GM10248 (cell line): Measurements from ENCODE around the gene PRDX6.
"Not testable (repeated sequence)": the region's sequence is repeated elsewhere in the genome, so short reads cannot be mapped to it uniquely, and the experiment has no call there.

ENCODE experiments used
- CTCF ChIA-PET: fragments of 300-600 bp; sonication (Branson Sonifier 250); formaldehyde crosslinking; extraction: SDS; loops from one replicate; lab custom pipeline; 2021; ENCODE audit warnings: antibody characterized with exemption; lab: Yijun Ruan, JAX
- POLR2A ChIA-PET: fragments of 350-650 bp; sonication (Branson Sonifier 250); formaldehyde crosslinking; extraction: SDS; loops from one replicate; lab custom pipeline; 2020; ENCODE audit warnings: antibody characterized with exemption; lab: Yijun Ruan, JAX
- DNase-seq: peaks from one replicate; pipeline ENCODE4 v3.0.0; 2012; ENCODE audit errors: extremely low spot score
- CTCF ChIP-seq: IDR thresholded peaks from 2 replicates; pipeline ENCODE4 v1.5.1; 2012; ENCODE audit warnings: mild to moderate bottlenecking, low read depth; ENCODE audit errors: extremely low read depth, missing control alignments, control extremely low read depth

The PRDX6 gene

GRCh38 chr1:173445656-173446055 lies 31.5 kb upstream of the PRDX6 start:
- CTCF ChIA-PET, result interaction anchor here (0.9 to 2.6 kb wide), 4 partner anchors 10 to 30 kb away, joined by 3 to 8 read pairs (median 3); no protein-coding TSS in a partner anchor

GRCh38 chr1:173447224-173447623 lies 29.9 kb upstream of the PRDX6 start:
- POLR2A ChIA-PET, result no interaction called here
- DNase-seq, result no peak
- TF ChIP-seq CTCF, result no peak
- CTCF ChIA-PET, result no interaction called here

More at GRCh38 chr1:173445656-173446055, 31.5 kb upstream of the PRDX6 start:
- POLR2A ChIA-PET, result no interaction called here
- no peak for TF ChIP-seq CTCF
- DNase-seq, result no peak

- no peak for TF ChIP-seq CTCF
- CTCF ChIA-PET, result no interaction called here
- DNase-seq, result no peak
- POLR2A ChIA-PET, result interaction anchor here (0.7 kb wide), 1 partner anchor 417 kb away, joined by 5 read pairs; no protein-coding TSS in a partner anchor
These were observed 28.2 kb upstream of the PRDX6 start for GRCh38 chr1:173448945-173449344.

GRCh38 chr1:173451981-173452380 lies 25.2 kb upstream of the PRDX6 start:
- TF ChIP-seq CTCF, result no peak
- no peak for DNase-seq
- POLR2A ChIA-PET, result no interaction called here
- CTCF ChIA-PET, result no interaction called here

- DNase-seq, result no peak
- CTCF ChIA-PET, result interaction anchor here (0.7 to 2.9 kb wide), 2 partner anchors 23 to 24 kb away, joined by 3 to 11 read pairs; partner anchors contain the start of gene PRDX6
- POLR2A ChIA-PET, result interaction anchor here (1.0 kb wide), 1 partner anchor 24 kb away, joined by 3 read pairs; no protein-coding TSS in a partner anchor
- no peak for TF ChIP-seq CTCF
These were observed 23.2 kb upstream of the PRDX6 start for GRCh38 chr1:173453982-173454381.

- no peak for TF ChIP-seq CTCF
- POLR2A ChIA-PET, result no interaction called here
- DNase-seq, result no peak
- CTCF ChIA-PET, result interaction anchor here (0.9 to 2.9 kb wide), 2 partner anchors 25 to 193 kb away, joined by 3 to 11 read pairs; no protein-coding TSS in a partner anchor
These were observed 22.1 kb upstream of the PRDX6 start for GRCh38 chr1:173454966-173455524.

- DNase-seq, result no peak
- CTCF ChIA-PET, result no interaction called here
- POLR2A ChIA-PET, result no interaction called here
- no peak for TF ChIP-seq CTCF
These were observed 17.2 kb upstream of the PRDX6 start for GRCh38 chr1:173459885-173460284.

- DNase-seq, POLR2A ChIA-PET: not testable (repeated sequence)
- CTCF ChIA-PET, result interaction anchor here (2.6 to 3.9 kb wide), 2 partner anchors 10 to 33 kb away, joined by 11 to 17 read pairs; no protein-coding TSS in a partner anchor
These were observed 14.5 kb upstream of the PRDX6 start for GRCh38 chr1:173462666-173463065.

GRCh38 chr1:173464185-173464584 lies 12.9 kb upstream of the PRDX6 start:
- POLR2A ChIA-PET, DNase-seq: not testable (repeated sequence)
- CTCF ChIA-PET, result interaction anchor here (2.6 to 3.9 kb wide), 2 partner anchors 9 to 34 kb away, joined by 11 to 17 read pairs; no protein-coding TSS in a partner anchor
